Measurements from ENCODE around the gene MLPH. TPM values are rescaled to one million over a fixed set of nuclear protein-coding genes. Genes with fewer than 3 reads are reported as not detected.

The MLPH gene
- total and polyA plus RNA-seq, 4 donors = 71.0 to 295 (median 192) TPM

GRCh38 chr2:237445611-237446337, 41.3 kb upstream of the MLPH start:
- no peaks in the 10 kb centered on the region for H3K36me3 ChIP-seq (ENCODE audit: control insufficient read depth in 4 of 4, insufficient read depth in 4 of 4, low read length in 4 of 4)
- H3K4me3 ChIP-seq = no peak overlapping the region
- peaks cover 0 to 2% (median 0%) of the 10 kb centered on the region in 4 donors for H3K9me3 ChIP-seq (ENCODE audit: control insufficient read depth in 4 of 4, insufficient read depth in 3 of 4, low read length in 3 of 4)
- no peak overlapping the region for H3K9ac ChIP-seq (ENCODE audit: insufficient read depth in 1 of 2, low read length in 2 of 2)
- 91 to 93% methylated on average over 26 of the region's 26 CpGs for WGBS, 2 donors
- no peak for DNase-seq
- no peak for TF ChIP-seq CTCF (IDR thresholded peaks at IDR 0.05; ENCODE audit: control extremely low read depth, extremely low read depth)
- H3K4me1 ChIP-seq (ENCODE audit: control insufficient read depth in 5 of 5, insufficient read depth in 5 of 5, low read length in 5 of 5) = peaks cover 0 to 76% (median 29%) of the 10 kb centered on the region in 5 donors
- no peak for ATAC-seq (ENCODE audit: insufficient read depth, low FRiP score)
- peak overlapping the region in 1 of 2 donors; percentile 7 for H3K27ac ChIP-seq (ENCODE audit: low read depth in 1 of 2, low read length in 1 of 2)
- H3K27me3 ChIP-seq (ENCODE audit: control insufficient read depth in 3 of 3, insufficient read depth in 3 of 3, low read length in 2 of 3) = no peaks in the 10 kb centered on the region

DNA sequence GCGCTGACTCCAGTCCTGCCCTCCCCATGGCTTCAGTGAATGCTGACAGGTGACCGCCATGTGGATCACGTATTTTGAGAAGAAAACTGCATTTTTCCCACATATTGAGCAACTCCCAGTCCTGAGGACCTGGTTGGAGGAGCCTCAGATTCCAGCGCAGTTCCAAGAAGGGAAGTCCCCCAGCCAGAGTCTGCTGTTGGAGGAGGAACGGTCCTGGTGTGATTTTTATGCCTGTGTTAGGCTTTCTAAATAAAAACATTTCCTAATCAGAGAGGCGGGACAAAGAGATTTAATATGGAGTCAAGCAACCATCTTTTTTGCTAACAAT, 40.7 kb upstream of the MLPH start:
- WGBS, 2 donors = 83 to 84% methylated on average over 6 of the region's 6 CpGs
- Histone ChIP-seq H3K4me1 (ENCODE audit: control insufficient read depth in 5 of 5, insufficient read depth in 5 of 5, low read length in 5 of 5) (peaks cover 0 to 76% (median 26%) of the 10 kb centered on the region in 5 donors), H3K9ac (ENCODE audit: insufficient read depth in 1 of 2, low read length in 2 of 2) (no peak overlapping the region), H3K9me3 (ENCODE audit: control insufficient read depth in 4 of 4, insufficient read depth in 3 of 4, low read length in 3 of 4) (peaks cover 0 to 2% (median 0%) of the 10 kb centered on the region in 4 donors), H3K36me3 (ENCODE audit: control insufficient read depth in 4 of 4, insufficient read depth in 4 of 4, low read length in 4 of 4) (no peaks in the 10 kb centered on the region), H3K27ac (ENCODE audit: low read depth in 1 of 2, low read length in 1 of 2) (peak overlapping the region in 1 of 2 donors; percentile 7), H3K27me3 (ENCODE audit: control insufficient read depth in 3 of 3, insufficient read depth in 3 of 3, low read length in 2 of 3) (no peaks in the 10 kb centered on the region), H3K4me3 (no peak overlapping the region)
- ATAC-seq (ENCODE audit: insufficient read depth, low FRiP score) (no peak), DNase-seq (peak; percentile 63 to 84 (median 81))
- no peak for TF ChIP-seq CTCF (IDR thresholded peaks at IDR 0.05; ENCODE audit: control extremely low read depth, extremely low read depth)

GRCh38 chr2:237447496-237447895, 39.6 kb upstream of the MLPH start:
- no peak overlapping the region for H3K4me3 ChIP-seq
- no peak for ATAC-seq (ENCODE audit: insufficient read depth, low FRiP score)
- WGBS, 2 donors = 97% methylated on average over 11 of the region's 11 CpGs

More at GRCh38 chr2:237447496-237447895, 39.6 kb upstream of the MLPH start:
- H3K36me3 ChIP-seq (ENCODE audit: control insufficient read depth in 4 of 4, insufficient read depth in 4 of 4, low read length in 4 of 4) = no peaks in the 10 kb centered on the region
- peaks cover 0 to 77% (median 29%) of the 10 kb centered on the region in 5 donors for H3K4me1 ChIP-seq (ENCODE audit: control insufficient read depth in 5 of 5, insufficient read depth in 5 of 5, low read length in 5 of 5)
- no peak for DNase-seq
- no peak overlapping the region for H3K9ac ChIP-seq (ENCODE audit: insufficient read depth in 1 of 2, low read length in 2 of 2)
- H3K27me3 ChIP-seq (ENCODE audit: control insufficient read depth in 3 of 3, insufficient read depth in 3 of 3, low read length in 2 of 3) = no peaks in the 10 kb centered on the region
- peaks cover 0 to 2% (median 0%) of the 10 kb centered on the region in 4 donors for H3K9me3 ChIP-seq (ENCODE audit: control insufficient read depth in 4 of 4, insufficient read depth in 3 of 4, low read length in 3 of 4)
- H3K27ac ChIP-seq (ENCODE audit: low read depth in 1 of 2, low read length in 1 of 2) = no peak overlapping the region
- no peak for TF ChIP-seq CTCF (IDR thresholded peaks at IDR 0.05; ENCODE audit: control extremely low read depth, extremely low read depth)

Data from lung (tissue), 12 donors.